Measurements from ENCODE around the gene ZBTB46.
"Not testable (repeated sequence)": the region's sequence is repeated elsewhere in the genome, so short reads cannot be mapped to it uniquely, and the experiment has no call there.

DNA sequence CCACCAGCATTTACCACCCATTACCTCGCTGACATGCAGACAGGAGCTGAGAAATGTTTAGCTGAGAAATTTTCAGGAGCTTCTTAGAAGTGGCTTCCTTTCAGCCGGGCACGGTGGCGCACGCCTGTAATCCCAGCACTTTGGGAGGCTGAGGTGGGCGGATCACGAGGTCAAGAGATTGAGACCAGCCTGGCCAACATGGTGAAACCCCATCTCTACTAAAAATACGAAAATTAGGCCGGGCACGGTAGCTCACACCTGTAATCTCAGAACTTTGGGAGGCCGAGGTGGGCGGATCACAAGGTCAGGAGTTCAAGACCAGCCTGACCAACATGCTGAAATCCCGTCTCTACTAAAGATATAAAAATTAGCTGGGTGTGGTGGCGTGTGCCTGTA lies 20.5 kb upstream of the ZBTB46 start:
- TF ChIP-seq, protein P1, sequence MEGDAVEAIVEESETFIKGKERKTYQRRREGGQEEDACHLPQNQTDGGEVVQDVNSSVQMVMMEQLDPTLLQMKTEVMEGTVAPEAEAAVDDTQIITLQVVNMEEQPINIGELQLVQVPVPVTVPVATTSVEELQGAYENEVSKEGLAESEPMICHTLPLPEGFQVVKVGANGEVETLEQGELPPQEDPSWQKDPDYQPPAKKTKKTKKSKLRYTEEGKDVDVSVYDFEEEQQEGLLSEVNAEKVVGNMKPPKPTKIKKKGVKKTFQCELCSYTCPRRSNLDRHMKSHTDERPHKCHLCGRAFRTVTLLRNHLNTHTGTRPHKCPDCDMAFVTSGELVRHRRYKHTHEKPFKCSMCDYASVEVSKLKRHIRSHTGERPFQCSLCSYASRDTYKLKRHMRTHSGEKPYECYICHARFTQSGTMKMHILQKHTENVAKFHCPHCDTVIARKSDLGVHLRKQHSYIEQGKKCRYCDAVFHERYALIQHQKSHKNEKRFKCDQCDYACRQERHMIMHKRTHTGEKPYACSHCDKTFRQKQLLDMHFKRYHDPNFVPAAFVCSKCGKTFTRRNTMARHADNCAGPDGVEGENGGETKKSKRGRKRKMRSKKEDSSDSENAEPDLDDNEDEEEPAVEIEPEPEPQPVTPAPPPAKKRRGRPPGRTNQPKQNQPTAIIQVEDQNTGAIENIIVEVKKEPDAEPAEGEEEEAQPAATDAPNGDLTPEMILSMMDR (IDR thresholded peaks at IDR 0.05) = not testable (repeated sequence)
- TF ChIP-seq POLR2A (IDR thresholded peaks at IDR 0.05) = not testable (repeated sequence)

Data from lower leg skin (tissue), 3 donors.